Adrenal gland (tissue), 12 donors: ENCODE results near the gene VSIR. TPM values are rescaled to one million over a fixed set of nuclear protein-coding genes. Genes with fewer than 3 reads are reported as not detected.

ENCODE experiments used
- DNase-seq, 7 donors: peaks; one replicate each; pipeline ENCODE4 v3.0.0-alpha.2; 2019 to 2020
- H3K27ac ChIP-seq, 5 donors: fragments of 200-600 bp; sonication (generic) in 4 of 5; 1 replicate in 3 of 5; 2 replicates in 2 of 5; pipeline versions ENCODE4 v1.5.1 to v1.8.0; 2016 to 2020; ENCODE audit warnings: mild to moderate bottlenecking in 1 of 5
- H3K27me3 ChIP-seq: fragments of 200-600 bp; 2 replicates; pipeline ENCODE4 v1.8.0; 2021
- H3K36me3 ChIP-seq, 2 donors: fragments of 200-600 bp; replicated peaks in 1 of 2; 1 replicate in 1 of 2; 2 replicates in 1 of 2; pipeline versions ENCODE4 v1.5.1 to v1.8.0; 2018 to 2022
- H3K4me1 ChIP-seq, 2 donors: fragments of 200-600 bp; replicated peaks in 1 of 2; 1 replicate in 1 of 2; 2 replicates in 1 of 2; pipeline versions ENCODE4 v1.5.1 to v1.8.0; 2018 to 2021
- H3K4me3 ChIP-seq, 4 donors: fragments of 200-600 bp; sonication (generic) in 3 of 4; one replicate each; pipeline ENCODE4 v1.5.1; 2016 to 2018
- H3K9me3 ChIP-seq, 3 donors: fragments of 200-600 bp; sonication (generic) in 1 of 3; replicated peaks in 1 of 3; 1 replicate in 2 of 3; 2 replicates in 1 of 3; pipeline versions ENCODE4 v1.5.1 to v1.8.0; 2016 to 2021
- POLR2A ChIP-seq, 2 donors: fragments of 450-650 bp; IDR thresholded peaks; one replicate each; pipeline ENCODE4 v1.6.1; 2017; ENCODE audit warnings: antibody characterized with exemption in 2 of 2, mild to moderate bottlenecking in 2 of 2, moderate library complexity in 1 of 2
- WGBS, 4 donors: extraction: QIAGEN DNeasy Blood & Tissue Kit in 2 of 4; methylation state at CpG; one replicate each; pipeline versions ENCODE4 v1.1.5 to v1.1.7; 2013 to 2017; 5-methylcytosine and 5-hydroxymethylcytosine counted together
- intact Hi-C, 2 donors: fragments of 100-400 bp; cut with DNase I; formaldehyde crosslinking; loops; one replicate each; pipeline versions ENCODE4 v1.14.1 to v1.15.0; 2022 to 2023
- polyA plus RNA-seq, 3 donors: library from polyadenylated mRNA; stranded (reverse); fragments of 200-250 nt in 2 of 3; fragments of 350-450 nt in 1 of 3; fragmentation: Illumina TruSeq in 1 of 3; extraction: RNeasy Lipid Tissue Mini Kit (QIAGEN cat#74804) in 1 of 3; gene quantifications; one replicate each; pipeline ENCODE4 v1.2.3, GENCODE V29; 2013 to 2014
- total RNA-seq, 9 donors: library from RNA; depleted of rRNA in 4 of 9; stranded (reverse); fragments of >200 nt in 4 of 9; fragments of 120-200 nt in 1 of 9; fragmentation: NEBNext Ultra II Directional in 1 of 9; extraction: Animal tissue kit (Norgen Biotek cat#: 25700) in 1 of 9; gene quantifications; one replicate each; pipeline versions ENCODE4 v1.1.0 to v1.2.4, GENCODE V29; 2013 to 2023
- TF ChIP-seq, protein P1 (sequence below), 6 experiments: fragments of 450-650 bp in 4 of 6; fragments of 200-600 bp in 2 of 6; sonication (generic) in 1 of 6; IDR thresholded peaks; 1 replicate in 5 of 6; 2 replicates in 1 of 6; pipeline versions ENCODE4 v1.5.1 to v1.8.0; 2016 to 2021; ENCODE audit warnings: antibody characterized with exemption in 6 of 6, mild to moderate bottlenecking in 2 of 6, moderate library complexity in 1 of 6
- donor health status: healthy with polysubstance abuse.
- donor health status: Bipolar disorder and iron deficiency.
- donor health status: DM: yes; HTN: yes; CAD: no.
- donor health status: DM: no; HTN: no; CAD: no.
- donor health status: DM: no; HTN: no; CAD: no.
- donor health status: DM: yes; HTN: yes; CAD: no.

Gene VSIR
- total and polyA plus RNA-seq, 12 donors = 8.0 to 71.7 (median 35.4) TPM

GRCh38 chr10:71770255-71770654 lies 3.1 kb downstream of the VSIR start:
- Histone ChIP-seq H3K4me3 (no peak overlapping the region), H3K27me3 (no peaks in the 10 kb centered on the region), H3K27ac (peak overlapping the region in 4 of 5 donors; percentile 34 to 90 (median 72)), H3K36me3 (no peaks in the 10 kb centered on the region), H3K9me3 (no peaks in the 10 kb centered on the region), H3K4me1 (peaks cover 31 to 81% of the 10 kb centered on the region in 2 donors)
- DNase-seq = no peak
- intact Hi-C loops = loop anchor here in 1 of 2 donors (5.0 kb wide), 1 partner anchor 38 kb away; no protein-coding TSS in a partner anchor
- TF ChIP-seq, protein P1, sequence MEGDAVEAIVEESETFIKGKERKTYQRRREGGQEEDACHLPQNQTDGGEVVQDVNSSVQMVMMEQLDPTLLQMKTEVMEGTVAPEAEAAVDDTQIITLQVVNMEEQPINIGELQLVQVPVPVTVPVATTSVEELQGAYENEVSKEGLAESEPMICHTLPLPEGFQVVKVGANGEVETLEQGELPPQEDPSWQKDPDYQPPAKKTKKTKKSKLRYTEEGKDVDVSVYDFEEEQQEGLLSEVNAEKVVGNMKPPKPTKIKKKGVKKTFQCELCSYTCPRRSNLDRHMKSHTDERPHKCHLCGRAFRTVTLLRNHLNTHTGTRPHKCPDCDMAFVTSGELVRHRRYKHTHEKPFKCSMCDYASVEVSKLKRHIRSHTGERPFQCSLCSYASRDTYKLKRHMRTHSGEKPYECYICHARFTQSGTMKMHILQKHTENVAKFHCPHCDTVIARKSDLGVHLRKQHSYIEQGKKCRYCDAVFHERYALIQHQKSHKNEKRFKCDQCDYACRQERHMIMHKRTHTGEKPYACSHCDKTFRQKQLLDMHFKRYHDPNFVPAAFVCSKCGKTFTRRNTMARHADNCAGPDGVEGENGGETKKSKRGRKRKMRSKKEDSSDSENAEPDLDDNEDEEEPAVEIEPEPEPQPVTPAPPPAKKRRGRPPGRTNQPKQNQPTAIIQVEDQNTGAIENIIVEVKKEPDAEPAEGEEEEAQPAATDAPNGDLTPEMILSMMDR (IDR thresholded peaks at IDR 0.05) = no peak
- no peak for TF ChIP-seq POLR2A (IDR thresholded peaks at IDR 0.05)
- WGBS, 4 donors = 77 to 88% (median 84%) methylated on average over 2 to 3 of the region's 3 CpGs

DNA sequence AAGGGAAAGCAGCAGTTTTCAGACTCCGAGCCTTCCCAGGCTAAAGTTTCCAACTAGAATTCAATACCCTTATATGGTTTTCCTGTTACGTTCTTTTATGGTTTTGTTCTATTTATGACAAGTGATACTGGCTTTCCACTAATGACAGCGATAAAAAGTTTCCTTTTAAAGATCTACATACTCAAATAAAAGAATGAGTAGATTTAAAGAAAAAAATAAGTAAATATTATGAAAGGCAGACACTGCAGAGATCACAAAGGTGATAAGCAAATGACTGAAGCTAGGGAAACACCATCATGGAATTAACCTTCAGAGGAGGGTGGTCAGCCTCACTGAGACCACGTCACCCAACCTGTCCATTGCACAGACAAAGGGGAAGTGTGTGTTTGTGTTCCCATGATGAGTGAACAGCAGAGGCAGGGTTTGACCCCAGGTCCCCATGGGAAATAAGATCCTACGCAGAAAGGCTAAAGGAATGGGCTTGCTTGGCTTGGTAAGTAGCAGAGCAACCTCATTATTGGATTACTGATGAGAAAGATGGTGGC lies 4.0 kb downstream of the VSIR start:
- Histone ChIP-seq H3K36me3 (no peaks in the 10 kb centered on the region), H3K4me1 (peaks cover 31 to 77% of the 10 kb centered on the region in 2 donors), H3K9me3 (no peaks in the 10 kb centered on the region), H3K27ac (peak overlapping the region in 4 of 5 donors; percentile 49 to 90 (median 66)), H3K27me3 (no peaks in the 10 kb centered on the region), H3K4me3 (peak overlapping the region in 1 of 4 donors; percentile 21)
- no peak for DNase-seq
- intact Hi-C loops = no loop called here
- WGBS, 4 donors = 39 to 54% (median 44%) methylated on average over 5 of the region's 5 CpGs
- TF ChIP-seq POLR2A (IDR thresholded peaks at IDR 0.05) = no peak
- TF ChIP-seq, protein P1 (IDR thresholded peaks at IDR 0.05) = no peak

GRCh38 chr10:71767420-71768035 lies 5.8 kb downstream of the VSIR start:
- 48 to 76% (median 56%) methylated on average over 4 to 10 of the region's 10 CpGs for WGBS, 4 donors
- DNase-seq = peak in 6 of 7 donors; percentile 45 to 79 (median 58)
- H3K27ac ChIP-seq = peak overlapping the region in 4 of 5 donors; percentile 49 to 90 (median 66)
- no peak overlapping the region for H3K4me3 ChIP-seq
- intact Hi-C loops = no loop called here
- no peaks in the 10 kb centered on the region for H3K27me3 ChIP-seq
- H3K9me3 ChIP-seq = no peaks in the 10 kb centered on the region
- no peaks in the 10 kb centered on the region for H3K36me3 ChIP-seq
- H3K4me1 ChIP-seq = peaks cover 30 to 76% of the 10 kb centered on the region in 2 donors
- TF ChIP-seq, protein P1 (IDR thresholded peaks at IDR 0.05) = no peak
- no peak for TF ChIP-seq POLR2A (IDR thresholded peaks at IDR 0.05)

- H3K4me1 ChIP-seq = peaks cover 25 to 73% of the 10 kb centered on the region in 2 donors
- H3K36me3 ChIP-seq = no peaks in the 10 kb centered on the region
- H3K27me3 ChIP-seq = no peaks in the 10 kb centered on the region
- intact Hi-C loops = no loop called here
- H3K9me3 ChIP-seq = no peaks in the 10 kb centered on the region
- peak overlapping the region in 4 of 5 donors; percentile 49 to 90 (median 66) for H3K27ac ChIP-seq
- TF ChIP-seq POLR2A (IDR thresholded peaks at IDR 0.05) = no peak
- TF ChIP-seq, protein P1 (IDR thresholded peaks at IDR 0.05) = no peak
- H3K4me3 ChIP-seq = no peak overlapping the region
- 49 to 65% (median 54%) methylated on average over 4 to 10 of the region's 10 CpGs for WGBS, 4 donors
- DNase-seq = peak in 5 of 7 donors; percentile 56 to 75 (median 62)
Measured at GRCh38 chr10:71766717-71767419, 6.5 kb downstream of the VSIR start.
